ENCODE results near the gene PARD3.

- TF ChIP-seq CTCF (IDR thresholded peaks at IDR 0.05 in 2 of 3, conservative IDR thresholded peaks at IDR 0.05 in 1 of 3; ENCODE audit: borderline replicate concordance in 1 of 3, insufficient read depth in 1 of 3, low read depth in 2 of 3, low read length in 2 of 3) = no peak
- TF ChIP-seq POLR2A (IDR thresholded peaks at IDR 0.05; ENCODE audit: borderline replicate concordance, extremely low read depth, insufficient read depth, insufficient read length) = no peak
- TF ChIP-seq EZH2 (IDR thresholded peaks at IDR 0.05) = no peak
- no peak for TF ChIP-seq POLR2AphosphoS5 (IDR thresholded peaks at IDR 0.05; ENCODE audit: low read depth, low read length)
- no peak for TF ChIP-seq JUND (IDR thresholded peaks at IDR 0.05)
- no peak for TF ChIP-seq EZH2phosphoT487 (IDR thresholded peaks at IDR 0.05; ENCODE audit: borderline replicate concordance)
Measured at GRCh38 chr10:34228066-34228465, 587.0 kb downstream of the PARD3 start.

Data from HCT116 (cell line).